SU-DHL-6 (cell line): Measurements from ENCODE around the gene ZMYND10.

ENCODE experiments used
- H2AFZ ChIP-seq: fragments of 200-600 bp; sonication (generic); 2 replicates; pipeline ENCODE4 v1.6.1; 2014; ENCODE audit warnings: low read depth, mild to moderate bottlenecking, moderate library complexity, mixed read lengths, antibody characterized with exemption, low read length; ENCODE audit not compliant: severe bottlenecking
- H3F3A ChIP-seq: fragments of 200-600 bp; shearing (Covaris generic); 2 replicates; pipeline ENCODE4 v1.6.0; 2016; ENCODE audit warnings: antibody characterized with exemption, mild to moderate bottlenecking; ENCODE audit not compliant: insufficient read depth
- H3K27ac ChIP-seq: fragments of 200-600 bp; sonication (generic); 2 replicates; pipeline ENCODE4 v1.5.1; 2016; ENCODE audit warnings: low read depth, mild to moderate bottlenecking, low read length, moderate library complexity, mixed read lengths
- H3K27me3 ChIP-seq: fragments of 200-600 bp; sonication (generic), shearing (Covaris generic); 2 replicates; pipeline ENCODE4 v1.6.0; 2014; ENCODE audit warnings: mild to moderate bottlenecking, low read length
- H3K36me3 ChIP-seq: fragments of 200-600 bp; sonication (generic); 2 replicates; pipeline ENCODE4 v1.6.1; 2014; ENCODE audit warnings: mild to moderate bottlenecking, low read length, mixed read lengths
- H3K4me2 ChIP-seq: fragments of 300-600, 200-600 bp; shearing (Covaris generic), sonication (generic); 2 replicates; pipeline ENCODE4 v1.6.0; 2014; ENCODE audit warnings: low read length, low read depth, mild to moderate bottlenecking; ENCODE audit not compliant: poor library complexity, severe bottlenecking
- H3K4me3 ChIP-seq: fragments of 200-600 bp; sonication (generic); 2 replicates; pipeline ENCODE4 v1.5.1; 2014; ENCODE audit warnings: antibody characterized with exemption, low read length, mild to moderate bottlenecking, mixed read lengths; ENCODE audit not compliant: insufficient read depth, poor library complexity, severe bottlenecking
- H3K79me2 ChIP-seq: fragments of 200-600 bp; sonication (generic); 2 replicates; pipeline ENCODE4 v1.6.1; 2014; ENCODE audit warnings: mild to moderate bottlenecking, low read length, moderate library complexity; ENCODE audit not compliant: insufficient read depth
- H3K9ac ChIP-seq: fragments of 200-600 bp; sonication (generic); 2 replicates; pipeline ENCODE4 v1.7.0; 2014; ENCODE audit warnings: mild to moderate bottlenecking, low read length
- H3K9me2 ChIP-seq: fragments of 200-600 bp; sonication (generic); replicated peaks from 2 replicates; pipeline ENCODE4 v1.6.1; 2014; ENCODE audit warnings: low read length; ENCODE audit not compliant: insufficient read depth
- H3K9me3 ChIP-seq: fragments of 200-600 bp; sonication (generic); 2 replicates; pipeline ENCODE4 v1.6.1; 2014; ENCODE audit warnings: low read length, mixed read lengths; ENCODE audit not compliant: insufficient read depth
- H4K20me1 ChIP-seq: fragments of 200-600 bp; sonication (generic); 2 replicates; pipeline ENCODE4 v1.6.1; 2014; ENCODE audit warnings: low read depth, mild to moderate bottlenecking, antibody characterized with exemption, low read length, moderate library complexity, mixed read lengths
- CTCF ChIP-seq: fragments of 200-600 bp; sonication (generic); IDR thresholded peaks from one replicate; pipeline ENCODE4 v1.5.1; 2017; ENCODE audit warnings: antibody characterized with exemption, mild to moderate bottlenecking, low read length, moderate library complexity; ENCODE audit not compliant: insufficient read depth, poor library complexity, severe bottlenecking
- EZH2phosphoT487 ChIP-seq: fragments of 200-600 bp; sonication (generic), shearing (Covaris generic); conservative IDR thresholded peaks from 2 replicates; pipeline ENCODE4 v1.6.1; 2018; ENCODE audit warnings: mild to moderate bottlenecking, antibody characterized with exemption, low read length, moderate library complexity, mixed read lengths

The ZMYND10 gene

GRCh38 chr3:50341996-50342650, 3.4 kb downstream of the ZMYND10 start:
- Histone ChIP-seq H3K4me2 (no peak overlapping the region), H4K20me1 (no peaks in the 10 kb centered on the region)

GRCh38 chr3:50341537-50341936, 4.0 kb downstream of the ZMYND10 start:
- Histone ChIP-seq H3F3A (peaks cover 12% of the 10 kb centered on the region; the same call in 1 of the 2 replicates), H4K20me1 (no peaks in the 10 kb centered on the region), H3K4me2 (no peak overlapping the region), H3K9ac (no peak overlapping the region), H3K79me2 (peaks cover 6% of the 10 kb centered on the region), H3K27me3 (no peaks in the 10 kb centered on the region), H3K27ac (no peak overlapping the region), H3K9me3 (no peaks in the 10 kb centered on the region), H2AFZ (no peak overlapping the region), H3K4me3 (no peak overlapping the region), H3K9me2 (no peaks in the 10 kb centered on the region), H3K36me3 (no peaks in the 10 kb centered on the region)
- TF ChIP-seq EZH2phosphoT487 (no peak), CTCF (no peak)

More at GRCh38 chr3:50341996-50342650, 3.4 kb downstream of the ZMYND10 start:
- H3K9ac ChIP-seq = no peak overlapping the region
- no peak overlapping the region for H2AFZ ChIP-seq
- peaks cover 12% of the 10 kb centered on the region; the same call in 1 of the 2 replicates for H3F3A ChIP-seq
- H3K9me3 ChIP-seq = no peaks in the 10 kb centered on the region
- H3K9me2 ChIP-seq = no peaks in the 10 kb centered on the region
- no peaks in the 10 kb centered on the region for H3K27me3 ChIP-seq
- no peaks in the 10 kb centered on the region for H3K36me3 ChIP-seq
- peaks cover under 1% of the 10 kb centered on the region for H3K79me2 ChIP-seq
- TF ChIP-seq EZH2phosphoT487 (no peak), CTCF (no peak)
- H3K4me3 ChIP-seq = no peak overlapping the region
- no peak overlapping the region for H3K27ac ChIP-seq

GRCh38 chr3:50340448-50341329, 4.8 kb downstream of the ZMYND10 start, which contains the start of gene RASSF1:
RASSF1 (minus strand) TSS chr3:50340836; CDS start chr3:50340805, 31 bp downstream.
- no peaks in the 10 kb centered on the region for H3K27me3 ChIP-seq
- no peaks in the 10 kb centered on the region; the same call in 1 of the 2 replicates for H4K20me1 ChIP-seq
- no peak within 1 kb of the TSS for H3K9ac ChIP-seq
- no peak within 1 kb of the TSS for H3K27ac ChIP-seq
- no peak within 1 kb of the TSS for H3K4me2 ChIP-seq
- no peak within 1 kb of the TSS for H2AFZ ChIP-seq
- H3K36me3 ChIP-seq = no peaks in the 10 kb centered on the region
- no peaks in the 10 kb centered on the region for H3K9me3 ChIP-seq
- peaks cover 12% of the 10 kb centered on the region; the same call in 1 of the 2 replicates for H3F3A ChIP-seq
- H3K9me2 ChIP-seq = no peaks in the 10 kb centered on the region
- no peak within 1 kb of the TSS for H3K4me3 ChIP-seq
- no peak for TF ChIP-seq EZH2phosphoT487
- no peak for TF ChIP-seq CTCF
- peaks cover 15% of the 10 kb centered on the region for H3K79me2 ChIP-seq
